OCI-M2 (cell line): ENCODE results near the gene UNKL.
"Not testable (repeated sequence)": the region's sequence is repeated elsewhere in the genome, so short reads cannot be mapped to it uniquely, and the experiment has no call there.

Experiments
- DNase-seq: peaks from one replicate; lab custom pipeline; 2025; ENCODE audit not compliant: unreplicated experiment; lab: John Stamatoyannopoulos, UW

The UNKL gene

GRCh38 chr16:1445518-1446203 is 31.2 kb upstream of the UNKL start:
- DNase-seq, result no peak

GRCh38 chr16:1444730-1445517 is 30.4 kb upstream of the UNKL start:
- no peak for DNase-seq

- DNase-seq, result no peak
These were observed 29.7 kb upstream of the UNKL start, which contains the start of gene CCDC154 for GRCh38 chr16:1443980-1444729. CCDC154 (minus strand) TSS chr16:1444556; CDS start chr16:1444322, 234 bp downstream.

GRCh38 chr16:1443403-1443973 is 29.0 kb upstream of the UNKL start:
- DNase-seq, result no peak

- no peak for DNase-seq
These were observed 28.2 kb upstream of the UNKL start for GRCh38 chr16:1442697-1443096.

GRCh38 chr16:1441391-1441829 is 26.9 kb upstream of the UNKL start:
- DNase-seq, result no peak

GRCh38 chr16:1439699-1440074 is 25.2 kb upstream of the UNKL start:
- DNase-seq, result not testable (repeated sequence)

GRCh38 chr16:1439058-1439698 is 24.7 kb upstream of the UNKL start:
- no peak for DNase-seq

- DNase-seq, result no peak
These were observed 23.9 kb upstream of the UNKL start for GRCh38 chr16:1438229-1439057.

GRCh38 chr16:1437606-1438005 is 23.1 kb upstream of the UNKL start:
- no peak for DNase-seq

- DNase-seq, result no peak
These were observed 22.3 kb upstream of the UNKL start for GRCh38 chr16:1436731-1437355.

GRCh38 chr16:1435921-1436697 is 21.6 kb upstream of the UNKL start:
- no peak for DNase-seq

- no peak for DNase-seq
These were observed 20.4 kb upstream of the UNKL start for GRCh38 chr16:1434644-1435592.

GRCh38 chr16:1433756-1434155 is 19.3 kb upstream of the UNKL start:
- no peak for DNase-seq

- DNase-seq, result no peak
These were observed 18.7 kb upstream of the UNKL start for GRCh38 chr16:1433263-1433560.

GRCh38 chr16:1432388-1433262 is 18.1 kb upstream of the UNKL start:
- no peak for DNase-seq
